ENCODE data around the gene CHPT1. TPM values are rescaled to one million over a fixed set of nuclear protein-coding genes. Genes with fewer than 3 reads are reported as not detected.
"Not testable (repeated sequence)": the region's sequence is repeated elsewhere in the genome, so short reads cannot be mapped to it uniquely, and the experiment has no call there.

The CHPT1 gene
- polyA plus RNA-seq, 1 donor: 40.4 TPM

DNA sequence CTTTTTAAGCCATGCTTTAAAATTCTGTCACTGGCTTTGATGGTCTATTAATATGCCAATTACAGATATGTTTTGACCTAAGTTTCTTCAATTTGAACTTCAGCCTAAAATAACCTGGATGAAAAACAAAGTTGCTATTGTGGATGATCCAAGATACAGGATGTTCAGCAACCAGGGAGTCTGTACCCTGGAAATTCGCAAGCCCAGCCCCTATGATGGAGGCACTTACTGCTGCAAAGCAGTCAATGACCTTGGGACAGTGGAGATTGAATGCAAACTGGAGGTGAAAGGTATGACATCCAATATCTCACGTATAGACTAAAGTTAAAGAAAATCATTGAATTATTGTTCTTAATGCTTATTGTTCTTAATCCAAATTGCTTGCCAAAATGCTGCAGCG is 17.2 kb upstream of the CHPT1 start:
- no peak for DNase-seq

DNA sequence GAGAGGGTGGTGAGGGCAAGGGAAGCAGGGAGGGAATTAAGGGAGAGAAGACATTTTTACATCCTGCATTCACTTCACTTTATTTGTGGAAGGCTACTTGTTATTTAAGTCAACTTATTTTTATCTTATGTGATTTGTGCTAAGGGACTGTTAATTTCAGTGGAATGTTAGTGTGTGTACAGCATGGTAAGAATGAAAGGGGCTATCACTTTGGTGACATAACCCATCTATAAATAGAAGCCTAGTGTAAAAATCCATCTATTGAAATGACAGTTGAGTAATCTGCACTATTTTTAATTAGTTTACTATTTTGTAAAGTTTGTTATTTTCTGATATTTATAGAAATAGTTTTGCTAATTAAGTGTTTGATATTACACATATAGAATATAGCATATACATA is 16.8 kb upstream of the CHPT1 start:
- DNase-seq: no peak

DNA sequence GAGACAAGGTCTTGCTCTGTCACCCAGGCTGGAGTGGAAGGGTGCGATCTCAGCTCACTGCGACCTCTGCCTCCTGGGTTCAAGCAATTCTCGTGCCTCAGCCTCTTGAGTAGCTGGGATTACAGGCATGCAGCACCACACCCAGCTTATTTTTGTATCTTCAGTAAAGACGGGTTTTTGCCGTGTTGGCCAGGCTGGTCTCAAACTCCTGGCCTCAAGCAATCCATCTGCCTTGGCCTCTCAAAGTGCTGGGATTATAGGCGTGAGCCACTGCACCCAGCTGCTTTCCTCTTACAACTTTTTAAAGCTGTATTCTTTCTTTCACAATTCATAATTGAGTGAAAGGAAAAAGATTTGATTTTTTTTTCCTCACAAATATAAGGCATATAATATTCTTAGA is 15.8 kb upstream of the CHPT1 start:
- not testable (repeated sequence) for DNase-seq

DNA sequence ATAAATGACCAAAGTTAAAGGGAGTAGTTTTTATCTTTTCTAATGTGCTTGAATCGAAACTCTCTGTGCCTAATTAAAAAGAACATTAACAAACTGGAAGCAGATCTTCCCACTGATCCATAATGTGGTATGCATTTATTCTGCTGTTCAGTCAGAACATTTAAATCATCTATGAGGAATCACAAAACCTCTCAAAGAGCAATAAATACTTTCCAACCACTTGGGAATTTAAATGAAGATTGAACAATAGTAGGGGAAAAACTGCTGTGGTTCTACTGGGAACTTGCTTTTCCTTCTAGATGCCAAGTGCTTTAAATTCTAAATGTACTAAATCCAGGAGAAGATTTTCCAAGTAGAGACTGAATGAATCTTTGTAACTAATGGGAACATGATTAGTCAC is 12.3 kb upstream of the CHPT1 start:
- DNase-seq: no peak

DNA sequence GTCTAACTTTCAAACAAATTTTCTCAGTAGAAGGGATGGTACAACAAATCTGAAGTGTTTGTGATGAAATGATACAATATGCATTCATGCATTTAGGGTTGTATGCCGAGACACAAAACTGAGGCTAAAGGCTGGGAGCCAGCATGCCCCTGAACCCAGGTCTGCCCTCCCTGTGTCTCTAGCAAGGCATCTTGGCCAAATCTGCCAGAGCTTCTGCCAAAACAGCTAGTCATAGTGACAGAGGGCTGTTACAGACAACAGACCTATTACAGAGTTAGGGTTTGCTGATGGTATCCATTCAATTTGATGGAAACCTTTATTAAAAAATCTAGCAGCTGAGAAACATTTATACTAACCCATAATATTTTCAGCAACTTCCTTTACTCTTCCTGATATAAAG is 11.3 kb upstream of the CHPT1 start:
- DNase-seq: no peak

DNA sequence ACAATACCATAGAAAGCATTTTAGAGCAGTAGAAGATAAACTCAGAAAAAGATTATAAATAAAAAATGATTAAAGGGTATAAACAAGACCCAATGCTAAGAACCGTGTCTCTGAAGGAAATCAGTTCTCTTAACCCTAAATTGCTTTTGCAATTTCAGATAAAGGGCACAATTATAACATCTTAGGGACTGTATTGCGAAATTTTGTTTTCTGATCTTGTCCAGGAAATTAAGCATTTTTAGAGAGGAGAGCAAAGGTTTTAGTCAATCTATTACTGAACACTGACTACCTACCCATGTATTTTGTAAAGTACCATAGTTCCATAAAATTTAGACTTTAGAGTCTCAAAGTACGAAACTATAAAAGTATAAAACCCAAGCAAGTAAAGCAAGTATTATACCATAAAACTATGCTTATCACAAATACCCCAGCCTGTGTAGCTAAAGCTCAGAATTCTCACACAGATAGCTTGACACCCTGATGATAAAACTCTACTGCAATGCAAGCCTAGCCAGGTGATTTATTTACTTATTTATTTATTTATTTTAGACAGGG is 6.8 kb upstream of the CHPT1 start:
- no peak for DNase-seq

DNA sequence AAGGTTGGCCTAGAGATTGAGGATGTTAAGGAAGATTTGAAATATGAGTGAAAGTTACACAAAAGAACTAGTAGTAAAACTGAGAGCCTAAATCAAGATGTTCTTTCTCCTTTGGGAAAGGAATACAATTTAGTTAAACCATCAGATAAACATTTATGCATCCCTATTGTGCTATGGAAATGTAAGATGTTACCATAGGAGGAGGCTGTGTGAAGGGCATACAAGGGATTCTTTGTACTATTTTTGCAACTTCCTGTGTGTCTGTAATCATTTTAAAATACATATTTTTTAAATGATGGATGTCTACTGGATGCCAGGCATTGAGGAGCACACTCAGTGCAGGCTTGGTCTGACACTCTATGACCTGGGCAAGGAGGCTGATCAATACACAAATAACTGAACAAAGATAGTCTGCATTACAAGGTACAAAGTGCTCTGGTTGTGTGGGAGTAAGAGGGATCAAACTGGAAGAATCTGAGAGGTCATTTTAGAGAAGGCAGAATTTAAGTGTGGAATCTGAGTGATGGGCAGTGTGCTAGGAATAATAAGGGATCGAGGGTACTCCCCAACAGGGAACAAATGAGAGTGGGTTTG is 5.8 kb upstream of the CHPT1 start:
- no peak for DNase-seq

DNA sequence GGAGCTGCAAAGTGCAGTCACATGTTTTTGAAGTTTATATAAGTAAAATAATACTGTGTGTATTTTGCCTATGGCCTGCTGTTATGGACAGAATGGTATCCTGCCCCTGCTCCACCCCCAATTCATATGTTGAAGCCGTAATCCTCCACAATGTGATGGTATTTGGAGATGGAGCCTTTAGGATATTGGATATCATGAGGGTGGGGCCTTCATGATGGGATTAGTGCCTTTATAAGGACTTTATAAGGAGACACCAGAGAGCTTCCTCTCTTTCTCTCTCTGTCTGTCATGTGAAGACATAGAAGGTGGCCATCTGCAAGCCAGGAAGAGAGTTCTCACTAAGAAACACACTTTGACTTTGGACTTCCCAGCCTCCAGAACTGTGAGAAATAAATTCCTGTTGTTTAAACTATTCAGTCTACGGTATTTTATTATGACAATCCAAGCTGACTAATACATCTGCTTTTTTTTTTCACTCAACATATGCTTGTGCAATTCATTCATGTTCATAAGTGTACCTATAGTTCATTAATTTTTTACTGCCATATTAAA is 3.1 kb upstream of the CHPT1 start:
- no peak for DNase-seq

DNA sequence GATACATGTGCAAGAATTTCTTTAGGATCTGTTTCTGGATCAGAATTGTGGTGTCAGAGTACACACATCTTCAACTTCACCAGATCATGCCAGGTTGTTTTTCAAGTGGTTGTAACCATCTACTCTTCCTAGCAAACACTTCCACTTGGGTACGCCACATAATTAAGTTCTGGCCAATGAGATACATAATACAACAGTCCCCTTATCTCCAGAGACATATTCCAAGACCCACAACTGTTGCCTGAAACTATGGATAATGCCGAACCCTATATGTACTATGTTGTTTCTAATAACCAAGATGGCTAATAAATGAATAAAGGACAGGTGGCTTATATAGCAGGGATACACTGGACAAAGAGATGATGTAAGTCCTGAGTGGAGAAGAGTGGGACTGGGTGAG is 2.5 kb upstream of the CHPT1 start:
- DNase-seq: no peak

DNA sequence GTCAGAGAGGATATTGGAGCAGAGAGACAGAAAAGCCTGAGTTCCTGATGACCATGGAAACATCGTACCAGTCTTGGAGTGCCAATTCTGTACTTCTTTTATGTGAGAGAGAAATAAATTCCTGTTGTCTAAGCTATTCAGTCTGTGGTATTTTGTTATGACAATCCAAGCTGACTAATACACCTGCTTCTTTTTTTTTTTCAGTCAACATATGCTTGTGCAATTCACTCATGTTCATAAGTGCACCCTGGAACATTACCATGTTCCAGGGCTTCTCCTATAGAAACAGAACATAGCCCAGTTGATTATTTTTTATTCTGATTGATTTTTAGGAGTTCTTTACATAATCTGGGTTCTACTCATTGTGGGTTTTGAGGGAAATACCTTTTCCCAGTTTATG is 1.7 kb upstream of the CHPT1 start:
- DNase-seq: no peak

DNA sequence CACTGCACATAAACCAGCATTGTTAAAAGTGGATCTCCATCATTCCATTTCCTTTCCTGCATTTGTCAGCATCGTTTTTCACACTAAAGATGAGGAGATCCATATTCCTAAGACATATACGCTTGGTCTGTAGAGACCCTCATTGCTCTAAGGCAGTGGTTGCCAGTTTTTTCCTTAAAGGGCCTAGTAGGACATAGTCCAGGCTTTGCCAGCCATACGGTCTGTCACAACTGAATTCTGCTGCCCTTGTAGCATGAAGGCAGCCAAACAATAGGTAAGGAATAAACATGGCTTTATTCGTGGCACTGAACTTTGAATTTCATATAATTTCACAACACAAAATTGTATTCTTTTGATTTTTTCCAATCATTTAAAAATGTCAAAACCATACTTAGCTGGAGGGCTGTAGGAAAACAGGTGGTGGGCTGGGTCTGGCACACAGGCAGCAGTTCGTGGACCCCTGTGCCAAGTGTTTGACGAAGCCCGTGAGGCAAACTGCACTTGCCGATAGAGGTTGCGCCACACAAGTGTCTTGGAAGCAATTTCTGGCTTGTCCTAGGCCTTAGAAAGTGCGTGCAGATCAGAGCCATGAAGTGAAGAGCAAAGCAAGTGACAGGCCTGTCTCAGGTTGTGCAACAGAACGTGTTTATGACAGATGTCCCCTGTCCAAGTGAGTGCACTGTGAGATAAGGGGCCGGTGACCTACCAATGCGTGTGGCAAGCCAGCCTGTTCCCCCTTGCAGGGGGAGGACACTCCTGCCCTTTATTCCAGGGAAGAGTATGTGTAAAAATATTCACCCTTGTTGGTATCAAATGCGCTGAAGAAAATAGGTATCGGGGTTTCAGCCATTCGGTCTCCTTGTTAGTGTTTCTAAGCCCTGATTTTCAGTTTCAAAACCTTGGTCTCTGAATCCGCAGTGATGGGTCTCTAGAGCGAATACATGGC is 916 bp upstream of the CHPT1 start:
- DNase-seq: no peak

DNA sequence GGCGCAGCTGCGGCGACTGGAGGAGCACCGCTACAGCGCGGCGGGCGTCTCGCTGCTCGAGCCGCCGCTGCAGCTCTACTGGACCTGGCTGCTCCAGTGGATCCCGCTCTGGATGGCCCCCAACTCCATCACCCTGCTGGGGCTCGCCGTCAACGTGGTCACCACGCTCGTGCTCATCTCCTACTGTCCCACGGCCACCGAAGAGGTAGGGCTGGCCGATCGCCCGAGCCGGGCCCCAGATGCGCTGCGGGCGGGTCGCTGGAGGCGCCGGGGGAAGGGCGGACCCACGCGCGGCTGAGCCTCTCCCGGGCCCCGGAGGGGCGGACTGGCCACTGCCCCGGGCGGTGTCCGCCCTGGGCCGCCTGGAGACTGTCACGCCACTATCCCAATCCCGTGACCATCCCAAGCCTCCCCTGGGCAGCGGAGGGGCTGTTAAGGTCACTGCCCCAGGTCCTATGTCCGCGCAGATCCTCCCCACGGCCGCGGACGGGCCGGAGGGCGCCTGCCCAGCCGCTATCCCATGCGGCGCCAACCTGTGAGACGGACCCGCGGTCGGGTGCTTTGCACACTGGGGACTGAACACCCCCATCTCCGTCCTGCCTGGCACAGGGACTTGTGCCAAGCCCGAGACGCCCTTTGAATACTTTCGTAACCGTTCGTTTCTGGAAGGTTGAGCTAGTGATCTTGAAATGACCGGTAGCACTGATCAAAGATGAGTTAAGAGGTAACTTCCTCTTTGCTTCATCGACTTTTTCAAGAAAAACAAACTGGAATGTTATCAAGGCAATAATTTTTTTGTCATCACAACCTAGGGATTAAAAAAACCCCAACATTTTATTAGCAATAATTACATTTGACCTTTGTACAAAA is 725 bp downstream of the CHPT1 start:
- peak; percentile 26 for DNase-seq

DNA sequence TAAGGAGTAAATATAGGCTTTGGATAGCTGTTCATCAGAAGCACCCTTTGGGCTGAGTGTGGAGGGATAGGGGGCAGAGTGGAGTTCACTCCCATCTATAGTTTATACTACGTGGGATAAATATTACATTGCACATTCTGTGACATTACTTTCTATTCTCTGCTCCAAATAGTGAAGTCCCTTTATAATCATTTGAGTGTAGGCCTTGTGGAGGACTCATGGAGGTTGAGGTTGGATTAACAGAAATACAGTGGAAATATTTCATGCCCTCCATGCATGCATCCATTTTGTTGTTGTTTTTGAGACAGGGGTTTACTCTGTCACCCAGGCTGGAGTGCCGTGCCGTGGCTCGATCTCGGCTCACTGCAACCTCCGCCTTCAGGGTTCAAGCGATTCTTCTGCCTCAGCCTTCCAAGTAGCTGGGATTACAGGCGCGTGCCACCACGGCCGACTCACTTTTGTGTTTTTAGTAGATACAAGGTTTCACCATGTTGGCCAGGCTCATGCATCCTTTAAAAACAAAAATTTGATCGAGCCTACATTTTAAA is 1.4 kb downstream of the CHPT1 start:
- DNase-seq: no peak

DNA sequence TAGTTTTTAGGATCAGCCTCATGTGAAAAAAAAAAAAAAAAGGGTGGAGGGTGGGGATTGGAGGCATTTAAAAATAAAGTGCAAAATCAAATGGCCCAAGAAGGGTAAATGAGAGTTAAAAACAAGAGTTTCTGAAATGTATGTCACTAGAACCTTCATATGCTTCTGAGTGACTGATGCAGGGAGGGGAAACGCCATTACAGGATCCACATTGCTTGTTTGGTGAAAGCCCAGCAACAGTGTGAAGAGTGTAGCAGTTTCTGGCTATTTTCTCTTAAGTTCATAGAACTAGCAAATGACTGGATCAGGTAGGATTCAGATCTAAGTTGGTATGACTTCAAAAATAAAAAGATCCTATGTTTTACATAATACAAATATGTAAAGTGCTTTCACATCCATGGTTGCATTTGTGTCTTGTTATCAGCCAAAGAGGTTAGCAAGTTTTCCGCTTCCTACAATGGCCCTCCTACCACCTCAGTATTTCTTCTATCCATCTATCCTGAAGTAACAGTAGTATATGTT is 2.9 kb downstream of the CHPT1 start:
- no peak for DNase-seq

DNA sequence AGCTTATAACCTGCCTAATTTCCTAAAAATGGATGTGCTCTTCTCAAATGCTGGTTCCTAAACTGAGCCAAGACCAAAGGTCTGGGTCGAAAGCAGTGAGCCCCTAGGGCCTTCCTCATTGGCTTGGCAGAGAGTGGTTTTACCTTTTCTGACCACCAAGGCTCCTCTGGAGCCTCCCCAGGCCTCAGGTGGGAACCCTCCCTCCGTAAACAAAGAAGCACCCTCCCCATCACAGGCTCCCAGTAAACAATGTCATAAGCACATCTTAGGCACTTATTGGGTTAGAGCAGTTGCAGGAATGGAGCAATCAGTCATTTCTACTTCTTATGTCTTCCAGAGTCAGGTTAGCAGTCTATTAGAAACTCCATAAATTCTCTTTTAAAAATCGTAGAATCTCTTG is 6.0 kb downstream of the CHPT1 start:
- DNase-seq: no peak

DNA sequence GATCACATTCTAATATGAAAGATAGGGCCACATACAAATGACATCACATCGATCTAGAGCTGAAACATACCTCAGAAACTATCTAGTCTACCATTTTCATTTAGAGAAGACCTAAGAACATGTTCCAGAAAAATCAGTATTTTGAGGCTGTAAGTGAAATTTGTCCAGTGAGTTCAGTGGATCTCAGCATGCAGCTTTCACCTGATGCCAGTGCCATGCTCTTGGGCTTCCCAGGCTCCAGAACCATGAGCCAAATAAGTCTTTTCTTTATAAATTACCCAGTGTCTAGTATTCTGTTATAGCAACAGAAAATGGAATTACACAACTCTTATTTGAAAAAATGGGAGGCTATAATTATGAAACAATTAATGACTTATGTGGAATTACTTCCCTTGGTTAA is 9.0 kb downstream of the CHPT1 start:
- DNase-seq: no peak

DNA sequence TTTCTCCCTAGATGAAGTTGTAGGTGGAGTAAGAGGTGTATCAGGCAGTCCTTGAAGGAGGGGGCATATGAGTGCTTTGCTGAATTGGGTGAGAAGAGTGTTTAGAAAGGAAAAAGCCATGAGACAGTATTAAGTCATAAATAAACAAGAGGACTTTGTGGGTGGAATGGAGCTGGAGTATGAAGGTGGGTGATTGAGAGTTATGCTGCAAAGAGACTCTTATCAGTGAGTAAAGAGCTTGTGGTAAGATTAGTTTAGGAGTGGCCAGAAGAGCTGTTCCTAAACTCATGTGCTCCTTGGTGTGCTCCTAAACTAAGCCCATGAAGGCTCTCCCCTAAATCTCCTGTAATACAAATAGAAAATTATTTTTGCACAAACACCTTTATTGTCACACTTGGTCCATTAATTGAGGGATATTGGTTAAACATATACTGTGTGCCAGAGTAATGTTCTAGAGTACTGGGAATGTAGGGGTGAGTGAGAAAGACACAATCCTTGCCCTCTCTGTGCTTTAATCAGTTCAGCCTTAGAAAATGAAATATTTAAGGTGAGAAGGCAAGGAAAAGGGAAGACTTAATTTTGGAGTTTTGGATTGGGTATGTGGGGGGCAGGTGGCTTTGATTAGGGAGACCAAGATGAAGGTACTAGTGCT is 9.8 kb downstream of the CHPT1 start:
- no peak for DNase-seq

DNA sequence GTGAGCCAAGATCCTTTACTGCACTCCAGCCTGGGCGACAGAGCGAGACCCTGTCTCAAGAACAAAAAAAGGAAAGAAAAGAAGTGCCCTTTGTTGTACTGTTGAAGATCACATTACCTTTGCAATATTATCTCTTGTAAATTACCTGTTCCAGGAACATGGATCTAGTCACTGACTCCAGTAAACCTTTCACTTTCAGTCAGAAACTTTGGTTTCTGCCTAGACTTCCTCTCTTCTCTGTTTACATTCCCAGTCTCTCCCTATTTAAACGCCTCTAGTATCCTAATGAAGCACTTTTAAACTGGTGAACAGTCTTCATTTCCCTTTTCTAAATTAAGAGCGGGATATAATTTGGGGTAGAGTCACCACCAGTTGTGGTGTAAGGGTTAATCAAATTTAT is 12.8 kb downstream of the CHPT1 start:
- DNase-seq: no peak

DNA sequence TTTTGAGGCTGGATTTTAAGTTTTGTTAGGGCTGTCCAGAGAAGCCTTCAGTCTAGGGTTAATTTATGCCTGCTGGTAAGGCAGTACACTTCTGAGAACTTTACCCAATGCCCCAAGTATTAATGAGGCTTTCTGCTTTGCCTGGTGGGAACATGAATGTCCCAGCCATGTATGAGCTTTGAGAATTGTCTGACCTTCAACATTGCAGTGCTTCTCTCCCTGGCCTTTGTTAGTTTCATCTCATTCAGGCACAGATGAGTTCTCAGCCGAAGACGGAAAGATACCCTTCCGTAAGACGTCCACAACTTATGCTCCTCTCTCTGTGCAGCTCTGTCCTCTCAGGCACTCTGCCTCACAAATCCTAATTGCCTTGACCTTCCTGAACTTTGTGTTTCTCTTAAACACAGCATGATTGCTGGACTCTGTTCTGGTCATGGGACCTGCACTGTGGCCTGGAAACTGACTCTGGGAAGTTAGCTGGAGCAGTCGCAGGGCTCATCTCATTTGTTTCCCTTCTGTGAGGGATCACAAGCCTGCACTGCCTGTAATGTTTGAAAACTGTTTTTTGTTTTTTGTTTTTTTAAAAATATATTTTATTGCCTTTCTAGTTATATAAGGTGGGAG is 15.7 kb downstream of the CHPT1 start:
- DNase-seq: peak; percentile 38

DNA sequence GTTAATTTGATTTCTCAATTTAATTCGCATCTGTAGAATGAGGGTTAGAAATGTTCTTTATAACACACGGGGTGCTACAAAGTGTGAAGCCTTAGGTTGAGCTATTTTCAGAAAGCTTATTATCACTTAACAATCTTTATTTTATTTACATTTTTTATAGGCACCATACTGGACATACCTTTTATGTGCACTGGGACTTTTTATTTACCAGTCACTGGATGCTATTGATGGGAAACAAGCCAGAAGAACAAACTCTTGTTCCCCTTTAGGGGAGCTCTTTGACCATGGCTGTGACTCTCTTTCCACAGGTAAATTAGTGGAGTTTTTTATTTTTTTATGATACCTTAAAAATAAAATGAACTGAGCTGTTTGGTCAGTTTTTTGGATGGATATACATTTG is 16.5 kb downstream of the CHPT1 start:
- no peak for DNase-seq

Data from left kidney (tissue), 2 donors.